HepG2 (cell line): ENCODE results near the gene MAPKAPK3. TPM values are rescaled to one million over a fixed set of nuclear protein-coding genes. Genes with fewer than 3 reads are reported as not detected.

ENCODE experiments used
- ATAC-seq: fragments of 200-7000 bp; cut with Tn5 transposase; 3 replicates; pipeline ENCODE4 v1.9.1; 2020; ENCODE audit warnings: mild to moderate bottlenecking, moderate library complexity
- BruUV-seq: library from RNA; stranded (reverse); fragments of 400-500 nt; replicated peaks from 2 replicates; lab custom pipeline; 2021; lab: Mats Ljungman, UMichigan
- CTCF ChIA-PET: fragments of 300-600 bp; formaldehyde crosslinking; extraction: SDS; loops from one replicate; lab custom pipeline; 2021; ENCODE audit warnings: low total read pairs, inconsistent platforms, low intra/inter-chr PET ratio; lab: Yijun Ruan, JAX
- POLR2A ChIA-PET: fragments of 350-600 bp; sonication (Branson Sonifier 250); formaldehyde crosslinking; loops from one replicate; lab custom pipeline; 2020; ENCODE audit warnings: antibody characterized with exemption, inconsistent platforms; lab: Yijun Ruan, JAX
- DNase-seq: peaks from one replicate; pipeline ENCODE4 v3.0.0-alpha.2; 2015; ENCODE audit warnings: low spot score
- FAIRE-seq: peaks from 3 replicates; lab custom pipeline; 2011; peaks lifted over from hg19 to GRCh38; lab: Jason Lieb, UNC
- H2AFZ ChIP-seq: one replicate; pipeline ENCODE4 v1.6.1; 2011; ENCODE audit warnings: low read length, inconsistent platforms
- H3K27ac ChIP-seq: fragments of 300-600 bp; 3 replicates; pipeline ENCODE4 v1.8.0; 2011; ENCODE audit warnings: mixed run types, mild to moderate bottlenecking, mixed read lengths, low read length, inconsistent platforms; ENCODE audit not compliant: insufficient read depth; ENCODE audit errors: extremely low read length
- H3K27me3 ChIP-seq, 2 experiments: fragments of 200-600 bp in 1 of 2; 2 replicates in 1 of 2; 3 replicates in 1 of 2; pipeline versions ENCODE4 v1.6.0 to v1.8.0; 2011; ENCODE audit warnings: low read length in 2 of 2, mild to moderate bottlenecking in 2 of 2, moderate library complexity in 2 of 2, inconsistent platforms in 1 of 2; ENCODE audit not compliant: insufficient read depth in 2 of 2, control insufficient read depth in 1 of 2
- H3K36me3 ChIP-seq, 2 experiments: fragments of 200-600 bp in 1 of 2; replicated peaks in 1 of 2; 2 replicates in 1 of 2; 3 replicates in 1 of 2; pipeline versions ENCODE4 v1.5.1 to v1.8.0; 2011; ENCODE audit warnings: low read length in 2 of 2, inconsistent platforms in 1 of 2; ENCODE audit not compliant: insufficient read depth in 2 of 2, control insufficient read depth in 1 of 2
- H3K4me1 ChIP-seq: 2 replicates; pipeline ENCODE4 v1.5.1; 2012; ENCODE audit warnings: low read length, inconsistent platforms; ENCODE audit not compliant: insufficient read depth
- H3K4me2 ChIP-seq: 2 replicates; pipeline ENCODE4 v1.6.0; 2011; ENCODE audit warnings: low read depth, low read length, inconsistent platforms
- H3K4me3 ChIP-seq, 3 experiments: fragments of 200-600 bp in 1 of 3; sonication (generic), shearing (Covaris generic) in 1 of 3; replicated peaks in 1 of 3; 2 replicates each; pipeline ENCODE4 v1.5.1; 2011 to 2016; ENCODE audit warnings: low read length in 3 of 3, inconsistent platforms in 2 of 3, low read depth in 2 of 3, mild to moderate bottlenecking in 2 of 3, control low read depth in 1 of 3, mixed read lengths in 1 of 3; ENCODE audit not compliant: insufficient read depth in 1 of 3
- H3K79me2 ChIP-seq: one replicate; pipeline ENCODE4 v1.6.1; 2011; ENCODE audit warnings: low read length, inconsistent platforms; ENCODE audit not compliant: insufficient read depth
- H3K9ac ChIP-seq: 2 replicates; pipeline ENCODE4 v1.6.0; 2011; ENCODE audit warnings: mild to moderate bottlenecking, low read depth, low read length, inconsistent platforms; ENCODE audit not compliant: insufficient read depth
- H3K9me3 ChIP-seq: 2 replicates; pipeline ENCODE4 v1.5.1; 2012; ENCODE audit warnings: mild to moderate bottlenecking, low read length
- H4K20me1 ChIP-seq: 2 replicates; pipeline ENCODE4 v1.6.0; 2011; ENCODE audit warnings: inconsistent platforms, mild to moderate bottlenecking, low read length, moderate library complexity; ENCODE audit not compliant: insufficient read depth
- GFI1 ChIP-seq: sonication (generic); formaldehyde crosslinking; IDR thresholded peaks from 2 replicates; pipeline ENCODE4 v1.5.0; 2020; ENCODE audit warnings: missing genetic modification reagents, mild to moderate bottlenecking, borderline replicate concordance
- MATR3 ChIP-seq: sonication (generic); formaldehyde crosslinking; IDR thresholded peaks from 2 replicates; pipeline ENCODE4 v1.4.0; 2020; ENCODE audit warnings: missing genetic modification reagents
- RARA ChIP-seq: IDR thresholded peaks from 2 replicates; pipeline ENCODE4 v1.6.1; 2016; ENCODE audit warnings: missing genetic modification reagents, missing compliant biosample characterization
- ZNF678 ChIP-seq: sonication (generic); formaldehyde crosslinking; IDR thresholded peaks from 2 replicates; pipeline ENCODE4 v1.4.0; 2020; ENCODE audit warnings: mild to moderate bottlenecking, missing genetic modification reagents
- WGBS: methylation state at CpG from one replicate; pipeline ENCODE4 v1.1.6; 2017; ENCODE audit warnings: low lambda C conversion rate; 5-methylcytosine and 5-hydroxymethylcytosine counted together
- in situ Hi-C: cut with HindIII; loops from 2 replicates; pipeline ENCODE4 v1.10.0; 2017; ENCODE audit warnings: low pct_unique_long_range_greater_than_20kb; ENCODE audit not compliant: extremely low pct_ligation_motif_present
- intact Hi-C: fragments of 100-400 bp; cut with micrococcal nuclease; formaldehyde crosslinking; loops from one replicate; pipeline ENCODE4 v1.10.0; 2022; ENCODE audit not compliant: unreplicated experiment
- polyA plus RNA-seq, 8 experiments: library from polyadenylated mRNA; depleted of rRNA in 3 of 8; stranded (reverse) in 7 of 8; unstranded in 1 of 8; fragments of >200 nt; fragmentation: Illumina TruSeq in 4 of 8; extraction: Trizol in 4 of 8; gene quantifications; 2 replicates each; pipeline versions ENCODE4 v1.2.1 to v1.2.3, GENCODE V29; 2011 to 2016; ENCODE audit warnings: low read depth in 4 of 8, missing spikeins in 1 of 8, mixed read lengths in 1 of 8; ENCODE audit not compliant: insufficient read depth in 1 of 8
- total RNA-seq, 5 experiments: library from RNA; depleted of rRNA; stranded (reverse); fragments of >200 nt; fragmentation: Illumina TruSeq; extraction: Trizol; gene quantifications; 2 replicates each; pipeline ENCODE4 v1.2.3, GENCODE V29; 2016; ENCODE audit warnings: low read depth in 1 of 5
- TF ChIP-seq, protein P1 (sequence below): sonication (generic); formaldehyde crosslinking; IDR thresholded peaks from 2 replicates; pipeline ENCODE4 v1.8.0; 2022; ENCODE audit warnings: missing genetic modification reagents, mild to moderate bottlenecking, moderate library complexity, borderline replicate concordance

MAPKAPK3 gene
- total and polyA plus RNA-seq, 2 of the 13 experiments (the other 11 are each of a cell fraction or from before 2014, with no cell fraction given) = 39.9 to 41.2 TPM

DNA sequence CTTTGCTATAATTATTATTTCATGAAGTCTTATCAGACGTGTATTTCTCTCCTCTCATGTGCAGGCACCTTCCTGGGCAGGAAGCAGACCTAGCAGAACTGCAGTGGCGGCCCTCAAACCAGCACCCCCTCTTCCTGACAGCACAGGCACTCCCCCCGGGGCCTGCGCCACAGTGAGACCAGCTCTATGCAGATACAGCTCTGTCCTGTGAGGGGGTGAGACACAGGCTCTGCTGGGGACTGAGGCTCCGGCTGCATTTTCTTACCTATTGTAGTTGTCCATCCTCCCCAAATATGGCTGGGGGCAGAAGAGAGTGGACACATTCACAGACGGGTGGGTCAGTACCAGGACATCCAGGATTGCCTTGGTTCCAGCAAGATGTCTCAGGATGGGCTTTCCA lies 10.4 kb upstream of the MAPKAPK3 start:
- no peaks in the 10 kb centered on the region for H3K27me3 ChIP-seq
- H3K4me3 ChIP-seq = no peak overlapping the region
- no peaks in the 10 kb centered on the region for H3K79me2 ChIP-seq
- WGBS = 88% methylated on average over 6 of the region's 6 CpGs
- FAIRE-seq (no peak), DNase-seq (no peak), ATAC-seq (no peak)
- POLR2A ChIA-PET = interaction anchor here (2.1 kb wide), 1 partner anchor 38 kb away, joined by 5 read pairs; the partner anchor contains the start of gene HEMK1
- H3K36me3 ChIP-seq = peaks cover 0 to 5% of the 10 kb centered on the region in 2 experiments; a peak in 1 of 5 replicates
- H3K9me3 ChIP-seq = no peaks in the 10 kb centered on the region
- in situ Hi-C loops (no loop called here), intact Hi-C loops (no loop called here)
- peaks cover 66% of the 10 kb centered on the region for H3K4me1 ChIP-seq
- no TSS peak for BruUV-seq
- no peak overlapping the region for H3K9ac ChIP-seq
- no peak for TF ChIP-seq MATR3 (CRISPR knock-in tag)
- TF ChIP-seq RARA = no peak
- no peak for TF ChIP-seq ZNF678 (CRISPR knock-in tag)
- TF ChIP-seq, protein P1, sequence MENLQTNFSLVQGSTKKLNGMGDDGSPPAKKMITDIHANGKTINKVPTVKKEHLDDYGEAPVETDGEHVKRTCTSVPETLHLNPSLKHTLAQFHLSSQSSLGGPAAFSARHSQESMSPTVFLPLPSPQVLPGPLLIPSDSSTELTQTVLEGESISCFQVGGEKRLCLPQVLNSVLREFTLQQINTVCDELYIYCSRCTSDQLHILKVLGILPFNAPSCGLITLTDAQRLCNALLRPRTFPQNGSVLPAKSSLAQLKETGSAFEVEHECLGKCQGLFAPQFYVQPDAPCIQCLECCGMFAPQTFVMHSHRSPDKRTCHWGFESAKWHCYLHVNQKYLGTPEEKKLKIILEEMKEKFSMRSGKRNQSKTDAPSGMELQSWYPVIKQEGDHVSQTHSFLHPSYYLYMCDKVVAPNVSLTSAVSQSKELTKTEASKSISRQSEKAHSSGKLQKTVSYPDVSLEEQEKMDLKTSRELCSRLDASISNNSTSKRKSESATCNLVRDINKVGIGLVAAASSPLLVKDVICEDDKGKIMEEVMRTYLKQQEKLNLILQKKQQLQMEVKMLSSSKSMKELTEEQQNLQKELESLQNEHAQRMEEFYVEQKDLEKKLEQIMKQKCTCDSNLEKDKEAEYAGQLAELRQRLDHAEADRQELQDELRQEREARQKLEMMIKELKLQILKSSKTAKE = no peak
- no peak for TF ChIP-seq GFI1 (CRISPR knock-in tag)
- H3K4me2 ChIP-seq = no peak overlapping the region
- CTCF ChIA-PET = no interaction called here
- H2AFZ ChIP-seq = no peak overlapping the region
- no peak overlapping the region for H3K27ac ChIP-seq
- H4K20me1 ChIP-seq = no peaks in the 10 kb centered on the region
